HCT116 (cell line): ENCODE data around the gene OR51Q1.

Experiments used
- CEBPB ChIP-seq: IDR thresholded peaks from 2 replicates; pipeline ENCODE4 v1.6.1; 2012; ENCODE audit warnings: low read depth
- CTCF ChIP-seq, 3 experiments: fragments of 200-600 bp in 1 of 3; sonication (generic) in 1 of 3; IDR thresholded peaks in 2 of 3; conservative IDR thresholded peaks in 1 of 3; 2 replicates each; pipeline ENCODE4 v1.5.1; 2012 to 2017; ENCODE audit warnings: low read depth in 2 of 3, low read length in 2 of 3, antibody characterized with exemption in 1 of 3, borderline replicate concordance in 1 of 3, control low read depth in 1 of 3, mild to moderate bottlenecking in 1 of 3, mixed read lengths in 1 of 3, mixed run types in 1 of 3, moderate library complexity in 1 of 3; ENCODE audit not compliant: insufficient read depth in 1 of 3
- EZH2 ChIP-seq: fragments of 200-600 bp; sonication (generic); IDR thresholded peaks from 2 replicates; pipeline ENCODE4 v1.6.1; 2017; ENCODE audit warnings: antibody characterized with exemption, mixed run types
- EZH2phosphoT487 ChIP-seq: fragments of 200-600 bp; IDR thresholded peaks from 2 replicates; pipeline ENCODE4 v1.6.1; 2018; ENCODE audit warnings: antibody characterized with exemption, borderline replicate concordance
- MAX ChIP-seq: IDR thresholded peaks from 2 replicates; pipeline ENCODE4 v1.6.1; 2012
- POLR2A ChIP-seq: IDR thresholded peaks from 2 replicates; pipeline ENCODE4 v1.7.0; 2011; ENCODE audit warnings: borderline replicate concordance; ENCODE audit not compliant: insufficient read depth, insufficient read length; ENCODE audit errors: extremely low read depth
- REST ChIP-seq: IDR thresholded peaks from 2 replicates; pipeline ENCODE4 v1.6.1; 2012; ENCODE audit warnings: low read depth
- SIN3A ChIP-seq: IDR thresholded peaks from 2 replicates; pipeline ENCODE4 v1.6.1; 2012; ENCODE audit warnings: low read depth
- YY1 ChIP-seq: IDR thresholded peaks from 2 replicates; pipeline ENCODE4 v1.6.1; 2011; ENCODE audit warnings: low read length, low read depth, moderate library complexity, mild to moderate bottlenecking; ENCODE audit not compliant: insufficient replicate concordance; ENCODE audit errors: extremely low read depth

- TF ChIP-seq POLR2A: no peak
- no peak for TF ChIP-seq CTCF (IDR thresholded peaks at IDR 0.05 in 2 of 3, conservative IDR thresholded peaks at IDR 0.05 in 1 of 3; ENCODE audit: borderline replicate concordance in 1 of 3, insufficient read depth in 1 of 3, low read depth in 2 of 3, low read length in 2 of 3)
- no peak for TF ChIP-seq EZH2
- no peak for TF ChIP-seq MAX
- no peak for TF ChIP-seq EZH2phosphoT487
- TF ChIP-seq SIN3A: no peak
- no peak for TF ChIP-seq YY1
- no peak for TF ChIP-seq CEBPB
- TF ChIP-seq REST: no peak
Measured at GRCh38 chr11:5443835-5444393, 22.0 kb downstream of the OR51Q1 start.
